Activated CD8-positive, alpha-beta T cell treated with anti-CD3 and anti-CD28 coated beads for 36 hours (primary cell): Measurements from ENCODE around the gene PRKCZ. TPM values are rescaled to one million over a fixed set of nuclear protein-coding genes. Genes with fewer than 3 reads are reported as not detected.
"Not testable (repeated sequence)": the region's sequence is repeated elsewhere in the genome, so short reads cannot be mapped to it uniquely, and the experiment has no call there.

ENCODE experiments used
- ATAC-seq: fragments of 200-7000 bp; cut with Tn5 transposase; one replicate; pipeline ENCODE4 v1.10.0; 2021; ENCODE audit warnings: mild to moderate bottlenecking, moderate library complexity
- CTCF ChIA-PET: fragments of 350-600 bp; sonication (Branson Sonifier 250); formaldehyde crosslinking; loops from one replicate; lab custom pipeline; 2021; ENCODE audit warnings: antibody characterized with exemption; lab: Charles Lee
- POLR2A ChIA-PET: fragments of 350-600 bp; sonication (Branson Sonifier 250); formaldehyde crosslinking; loops from one replicate; lab custom pipeline; 2021; ENCODE audit warnings: antibody characterized with exemption; lab: Charles Lee
- DNase-seq: peaks from one replicate; pipeline ENCODE4 v3.0.0-alpha.2; 2020
- H3K27ac Mint-ChIP-seq: one replicate; pipeline ENCODE4 v1.8.0; 2021; ENCODE audit warnings: mild to moderate bottlenecking, mixed read lengths
- H3K27me3 Mint-ChIP-seq: one replicate; pipeline ENCODE4 v1.8.0; 2021; ENCODE audit warnings: mixed read lengths
- H3K36me3 Mint-ChIP-seq: one replicate; pipeline ENCODE4 v1.8.0; 2021; ENCODE audit warnings: low read depth, mixed read lengths
- H3K4me1 Mint-ChIP-seq: one replicate; pipeline ENCODE4 v1.8.0; 2021; ENCODE audit warnings: low read depth, mixed read lengths
- H3K4me3 Mint-ChIP-seq: one replicate; pipeline ENCODE4 v1.8.0; 2021; ENCODE audit warnings: mild to moderate bottlenecking, moderate library complexity, mixed read lengths
- H3K9me3 Mint-ChIP-seq: one replicate; pipeline ENCODE4 v1.8.0; 2021; ENCODE audit warnings: mixed read lengths
- CTCF ChIP-seq: fragments of 200-600 bp; IDR thresholded peaks from one replicate; pipeline ENCODE4 v1.8.0; 2022; ENCODE audit warnings: antibody characterized with exemption, mild to moderate bottlenecking
- intact Hi-C: fragments of 100-400 bp; cut with micrococcal nuclease; formaldehyde crosslinking; loops from one replicate; pipeline ENCODE4 v1.10.0; 2022
- total RNA-seq, 2 experiments: library from RNA; stranded (reverse); gene quantifications; one replicate each; pipeline ENCODE4 v1.2.3, GENCODE V29; 2021

The PRKCZ gene
- total RNA-seq, 2 experiments from 2014 or later, result 15.4 to 15.7 TPM

GRCh38 chr1:2144501-2145090 lies 94.4 kb downstream of the PRKCZ start:
- Mint-ChIP-seq H3K9me3 (no peaks in the 10 kb centered on the region), H3K4me1 (peaks cover 16% of the 10 kb centered on the region), H3K27me3 (no peaks in the 10 kb centered on the region), H3K27ac (no peak overlapping the region), H3K36me3 (no peaks in the 10 kb centered on the region), H3K4me3 (no peak overlapping the region)
- intact Hi-C loops, result no loop called here
- ATAC-seq (no peak), DNase-seq (no peak)
- POLR2A ChIA-PET, result no interaction called here
- no peak for TF ChIP-seq CTCF
- CTCF ChIA-PET, result interaction anchor here (1.4 kb wide), 1 partner anchor 11 kb away, joined by 4 read pairs; no protein-coding TSS in a partner anchor

- TF ChIP-seq CTCF, result no peak
- no peaks in the 10 kb centered on the region for H3K9me3 Mint-ChIP-seq
- CTCF ChIA-PET, result interaction anchor here (1.4 kb wide), 1 partner anchor 13 kb away, joined by 4 read pairs; no protein-coding TSS in a partner anchor
- no peaks in the 10 kb centered on the region for H3K36me3 Mint-ChIP-seq
- H3K4me3 Mint-ChIP-seq, result no peak overlapping the region
- intact Hi-C loops, result no loop called here
- DNase-seq (peak; percentile 61), ATAC-seq (peak; percentile 63)
- no peaks in the 10 kb centered on the region for H3K27me3 Mint-ChIP-seq
- H3K4me1 Mint-ChIP-seq, result peaks cover 10% of the 10 kb centered on the region
- POLR2A ChIA-PET, result no interaction called here
- H3K27ac Mint-ChIP-seq, result no peak overlapping the region
Measured at GRCh38 chr1:2145946-2146835, 96.0 kb downstream of the PRKCZ start.

- Mint-ChIP-seq H3K36me3 (peaks cover 1% of the 10 kb centered on the region), H3K4me1 (peaks cover 11% of the 10 kb centered on the region), H3K27ac (no peak overlapping the region), H3K9me3 (no peaks in the 10 kb centered on the region), H3K27me3 (no peaks in the 10 kb centered on the region), H3K4me3 (no peak overlapping the region)
- POLR2A ChIA-PET, result no interaction called here
- ATAC-seq, result no peak
- TF ChIP-seq CTCF, result no peak
- intact Hi-C loops, result no loop called here
- DNase-seq, result no peak
- CTCF ChIA-PET, result no interaction called here
Measured at GRCh38 chr1:2146836-2147517, 96.8 kb downstream of the PRKCZ start.

GRCh38 chr1:2147869-2148268 lies 97.7 kb downstream of the PRKCZ start:
- H3K9me3 Mint-ChIP-seq, H3K36me3 Mint-ChIP-seq, H3K27ac Mint-ChIP-seq, intact Hi-C loops, H3K4me3 Mint-ChIP-seq, H3K27me3 Mint-ChIP-seq, CTCF ChIA-PET, POLR2A ChIA-PET, ATAC-seq, DNase-seq: not testable (repeated sequence)
- H3K4me1 Mint-ChIP-seq, result peaks cover 15% of the 10 kb centered on the region

GRCh38 chr1:2148691-2149090 lies 98.5 kb downstream of the PRKCZ start:
- ATAC-seq (peak; percentile 70), DNase-seq (peak; percentile 78)
- no peak for TF ChIP-seq CTCF
- intact Hi-C loops, result no loop called here
- Mint-ChIP-seq H3K36me3 (peaks cover 4% of the 10 kb centered on the region), H3K4me1 (peaks cover 18% of the 10 kb centered on the region), H3K4me3 (no peak overlapping the region), H3K27me3 (no peaks in the 10 kb centered on the region), H3K9me3 (no peaks in the 10 kb centered on the region), H3K27ac (no peak overlapping the region)
- POLR2A ChIA-PET, result interaction anchor here (0.7 kb wide), 1 partner anchor 23 kb away, joined by 3 read pairs; no protein-coding TSS in a partner anchor
- CTCF ChIA-PET, result interaction anchor here (1.0 to 4.5 kb wide), 4 partner anchors 9 to 233 kb away, joined by 3 to 54 read pairs (median 5); no protein-coding TSS in a partner anchor
